GM19193 (cell line): ENCODE measurements around the gene MOK.

Experiments
- POLR2A ChIP-seq: IDR thresholded peaks from 4 replicates; pipeline ENCODE4 v1.6.1; 2011; ENCODE audit not compliant: insufficient read depth, insufficient read length; ENCODE audit errors: extremely low read depth

Gene MOK

DNA sequence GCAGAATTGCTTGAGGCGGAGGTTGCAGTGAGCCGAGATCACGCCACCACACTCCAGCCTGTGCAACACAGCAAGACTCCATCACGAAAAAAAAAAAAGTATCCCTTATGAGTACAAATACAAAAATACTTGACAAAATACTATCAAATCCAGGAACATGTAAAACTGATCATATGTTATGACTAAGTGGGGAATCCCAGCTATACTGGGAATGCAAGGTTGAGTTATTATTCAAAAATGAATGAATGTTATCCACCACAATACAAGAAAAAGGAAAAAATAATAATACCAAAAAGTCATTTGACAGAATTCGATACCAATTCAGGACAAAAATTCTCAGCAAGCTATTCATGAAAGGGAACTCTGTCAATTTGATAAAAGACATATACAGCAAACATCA, 32.6 kb downstream of the MOK start:
- no peak for TF ChIP-seq POLR2A

DNA sequence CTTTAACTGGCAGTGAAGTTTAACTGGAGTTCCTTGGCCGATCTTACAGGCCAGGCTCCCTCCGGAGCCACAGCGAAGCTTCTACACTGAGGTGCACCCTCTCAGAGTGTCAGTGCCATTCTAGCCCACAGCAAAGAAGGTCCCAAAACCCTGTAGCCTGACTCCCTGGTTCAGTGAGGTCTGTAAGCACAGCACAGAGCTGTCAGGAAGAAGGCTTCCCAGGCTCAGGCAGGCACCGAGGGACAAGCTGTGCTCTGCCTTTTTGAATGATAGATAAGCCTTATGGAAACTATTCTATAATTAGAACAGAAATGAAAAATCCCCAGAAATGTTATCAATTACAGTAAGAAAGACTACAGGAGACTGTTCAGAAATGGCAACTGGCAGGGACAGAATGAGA, 40.2 kb downstream of the MOK start:
- no peak for TF ChIP-seq POLR2A

DNA sequence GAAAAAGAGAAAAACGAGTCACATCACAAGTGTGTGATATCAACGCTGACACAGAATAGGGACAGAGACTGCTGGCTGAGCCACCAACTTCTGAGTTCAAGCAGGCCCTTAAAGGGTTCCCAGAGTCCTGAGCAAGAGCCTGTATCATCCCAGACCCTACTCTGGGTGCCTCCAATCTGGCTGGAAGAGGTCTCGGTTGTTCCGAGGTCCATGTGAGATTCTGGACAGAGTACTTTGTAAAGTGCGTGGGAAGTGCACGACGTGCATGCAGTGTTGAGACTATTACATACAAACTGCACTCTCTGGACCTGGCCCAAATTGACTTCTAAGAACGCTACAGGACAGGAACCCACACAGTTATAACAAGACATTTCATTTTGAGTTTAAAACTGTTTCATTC, 40.6 kb downstream of the MOK start:
- TF ChIP-seq POLR2A = no peak

DNA sequence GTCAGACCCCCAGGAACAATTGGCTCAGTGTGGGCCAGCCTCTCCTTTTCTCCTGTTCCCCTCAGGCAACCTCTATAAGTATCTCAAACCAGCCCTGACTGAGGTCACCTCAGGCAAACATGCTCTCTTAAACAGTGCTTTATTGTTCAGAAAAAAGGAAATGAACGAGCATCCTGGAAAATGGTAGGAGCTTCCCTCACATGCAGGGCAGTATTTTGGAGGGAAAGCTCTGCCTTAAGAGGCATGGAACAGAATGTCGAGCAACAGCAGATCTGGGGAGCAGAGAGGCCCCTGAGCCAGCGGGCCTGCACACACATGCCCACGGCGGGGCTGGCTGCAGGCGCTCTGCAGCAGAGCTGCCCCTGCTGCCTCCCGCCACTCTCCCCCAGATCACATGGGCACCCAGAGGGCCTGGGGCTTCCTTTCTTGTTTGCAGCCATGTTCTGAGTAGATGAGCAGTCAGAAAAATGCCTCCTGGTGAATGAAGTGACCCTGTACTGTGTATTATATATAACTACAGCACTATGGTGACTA, 42.0 kb downstream of the MOK start:
- no peak for TF ChIP-seq POLR2A

DNA sequence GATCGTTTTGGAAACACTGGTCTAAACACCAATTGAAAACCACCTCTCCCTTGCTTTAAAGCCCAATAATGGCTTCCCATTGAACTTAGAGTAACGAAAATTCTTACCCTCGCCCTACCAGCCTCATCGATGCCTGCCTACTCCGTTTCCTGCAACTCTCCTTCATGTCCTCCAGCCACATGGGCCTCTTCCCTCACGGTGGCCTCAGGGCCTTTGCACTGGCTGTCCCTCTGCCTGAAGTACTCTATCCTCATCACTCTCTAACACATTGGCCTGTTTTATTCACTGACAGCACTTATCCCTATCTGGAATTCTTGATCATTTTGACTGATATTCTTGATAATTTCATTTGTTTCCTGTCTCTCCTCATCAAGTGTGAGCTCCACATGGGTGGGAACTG, 46.8 kb downstream of the MOK start:
- no peak for TF ChIP-seq POLR2A

DNA sequence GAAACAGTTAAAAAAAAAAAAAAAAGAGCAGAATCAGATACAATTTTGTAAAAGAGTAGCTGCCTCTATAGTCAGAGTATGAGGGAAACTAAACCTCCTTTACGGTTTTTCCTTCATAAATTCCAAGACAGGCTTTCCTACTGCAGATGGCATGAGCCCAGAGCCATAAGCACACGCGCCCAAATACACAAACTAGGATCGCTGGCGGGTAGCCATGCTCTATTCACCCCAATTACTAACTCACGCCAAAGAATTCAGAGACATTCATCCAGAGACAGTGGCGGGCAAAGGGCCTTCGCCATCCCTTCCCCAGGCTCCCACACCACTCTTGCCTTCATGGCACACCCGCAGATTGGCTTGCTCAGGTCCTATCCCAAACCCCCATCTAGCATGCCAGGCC, 48.2 kb downstream of the MOK start:
- no peak for TF ChIP-seq POLR2A

DNA sequence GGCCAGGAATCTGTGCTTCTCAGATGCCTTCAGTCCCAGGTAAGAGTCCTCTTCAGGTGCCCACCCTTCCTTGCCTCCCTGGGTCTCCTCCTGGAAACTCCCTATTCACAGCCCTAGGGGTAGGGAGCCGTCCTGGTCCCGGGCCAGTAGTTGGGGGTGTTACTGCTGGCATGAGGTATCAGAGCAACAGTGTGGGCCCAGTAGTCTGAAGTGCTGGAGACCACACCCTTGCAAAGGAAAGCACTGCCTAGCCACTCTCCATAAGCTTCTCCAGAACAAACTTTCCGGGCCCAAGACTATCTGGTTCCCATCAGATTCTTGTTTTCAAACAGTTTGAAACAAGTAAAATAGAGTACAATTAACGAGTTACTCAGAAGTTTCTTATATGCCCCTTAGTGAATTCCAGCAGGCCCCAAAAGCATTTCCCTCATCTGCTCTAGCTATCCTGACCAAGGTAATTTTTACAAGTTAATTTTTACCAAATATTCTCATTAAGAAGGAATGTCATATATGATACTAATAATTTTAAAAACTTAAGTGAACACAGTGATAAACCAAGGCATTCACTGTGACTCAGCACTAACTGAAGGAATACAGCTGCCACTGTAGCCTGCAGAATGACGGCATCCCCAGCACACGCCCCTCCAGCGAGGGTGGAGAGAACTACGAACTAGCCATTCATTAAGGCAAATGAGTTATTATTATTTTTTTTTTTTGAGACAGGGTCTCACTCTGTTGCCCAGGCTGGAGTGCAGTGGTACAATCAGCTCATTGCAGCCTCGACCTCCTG, 49.4 kb downstream of the MOK start:
- TF ChIP-seq POLR2A = no peak

DNA sequence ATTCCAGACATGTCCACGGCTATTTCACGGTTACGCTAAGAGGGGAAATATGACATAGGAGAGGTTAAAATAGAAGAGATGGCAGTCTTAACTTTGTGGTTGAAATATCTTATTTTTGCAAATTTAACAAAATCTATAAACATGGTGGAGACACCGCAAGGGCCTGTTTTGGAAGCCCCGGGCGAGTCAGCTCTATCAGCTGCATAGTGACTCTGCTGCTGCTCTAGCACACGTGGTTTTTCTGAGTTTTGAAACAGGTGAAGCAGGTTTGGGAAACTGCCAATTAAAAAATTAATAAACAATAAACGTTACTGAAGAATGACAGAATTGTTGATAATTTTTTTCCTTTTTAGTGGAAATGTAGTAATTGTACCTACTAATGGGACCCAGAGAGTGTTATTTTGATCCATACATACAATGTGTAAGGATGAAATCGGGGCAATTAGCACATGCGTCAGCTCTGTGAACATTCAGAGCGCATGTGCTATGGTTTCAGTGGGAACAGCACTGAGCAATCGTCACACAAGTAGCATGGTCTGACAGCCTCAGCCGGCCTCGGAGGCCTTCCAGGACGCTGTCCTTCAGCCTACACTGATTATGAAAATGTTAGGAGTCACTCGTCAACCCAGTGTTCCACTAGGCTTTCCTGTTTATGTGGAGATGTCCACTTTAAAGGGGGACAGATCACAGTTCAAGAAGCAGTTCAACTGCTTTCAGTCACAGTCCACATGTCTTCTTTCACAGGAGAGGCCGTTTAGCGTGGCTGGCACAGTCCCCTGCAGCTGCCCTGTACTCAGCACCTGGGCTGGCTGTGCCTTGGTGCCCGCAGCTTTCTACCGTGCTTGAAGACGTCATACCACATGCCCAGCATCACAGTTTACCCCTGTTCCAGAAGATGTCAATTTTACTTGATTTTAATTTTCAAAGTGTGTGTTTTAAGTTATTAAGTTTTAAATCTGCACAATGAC, 51.8 kb downstream of the MOK start:
- TF ChIP-seq POLR2A = no peak

DNA sequence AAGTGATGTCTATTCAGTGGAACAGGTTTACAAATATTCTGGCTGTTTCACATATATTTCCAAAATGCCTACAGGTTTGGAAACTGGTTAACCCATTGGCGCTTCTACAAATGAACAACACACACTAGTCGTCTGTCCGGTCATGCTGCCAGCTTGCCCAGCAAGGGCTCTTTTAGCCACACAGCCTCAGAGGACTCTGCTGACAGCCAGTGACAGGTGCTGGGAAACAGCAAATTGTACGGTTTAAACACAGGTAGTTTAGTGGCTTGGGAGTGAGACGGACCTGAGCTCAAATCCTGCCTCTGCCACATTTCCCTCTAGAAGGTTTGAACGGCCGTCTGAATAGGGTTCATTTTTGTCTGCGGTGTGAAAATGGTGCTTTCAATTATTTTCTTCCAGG, 53.8 kb downstream of the MOK start:
- no peak for TF ChIP-seq POLR2A

DNA sequence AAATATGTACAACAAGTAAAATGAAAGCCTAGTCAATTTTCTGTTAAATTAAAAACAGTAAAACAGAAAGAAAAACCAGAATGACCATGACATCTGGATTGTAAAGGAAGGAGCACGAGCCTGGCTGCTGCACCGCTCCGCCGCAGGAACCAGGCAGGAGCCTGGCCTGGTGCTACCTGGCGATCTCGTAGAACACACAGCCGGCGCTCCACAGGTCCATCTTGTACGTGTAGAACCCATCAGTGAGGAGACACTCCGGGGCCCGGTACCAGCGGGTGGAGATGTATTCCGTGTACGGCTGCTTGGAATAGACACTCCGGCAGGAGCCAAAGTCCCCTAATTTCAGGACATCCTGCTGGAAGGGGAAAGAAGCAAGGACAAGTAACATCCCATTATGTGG, 54.3 kb downstream of the MOK start:
- no peak for TF ChIP-seq POLR2A

DNA sequence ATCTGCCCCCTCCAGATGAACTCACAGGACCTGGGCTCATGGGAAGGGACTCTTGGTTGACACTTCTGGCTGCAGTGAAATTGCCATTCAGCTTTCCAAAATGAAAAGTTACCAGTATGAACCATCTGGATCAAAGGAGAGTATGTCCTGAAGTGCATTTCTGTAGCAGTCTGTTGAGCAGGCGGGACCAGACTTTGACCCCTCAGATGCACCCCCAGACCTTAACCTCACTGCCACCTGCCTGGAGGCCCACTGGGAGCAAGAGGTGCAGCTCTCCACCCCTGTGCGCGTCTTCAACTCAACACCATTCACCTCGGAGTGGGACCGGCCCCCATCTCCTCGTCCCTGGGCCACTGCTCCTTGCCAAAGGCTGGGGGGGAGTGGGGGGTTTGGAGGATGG, 55.0 kb downstream of the MOK start:
- no peak for TF ChIP-seq POLR2A

DNA sequence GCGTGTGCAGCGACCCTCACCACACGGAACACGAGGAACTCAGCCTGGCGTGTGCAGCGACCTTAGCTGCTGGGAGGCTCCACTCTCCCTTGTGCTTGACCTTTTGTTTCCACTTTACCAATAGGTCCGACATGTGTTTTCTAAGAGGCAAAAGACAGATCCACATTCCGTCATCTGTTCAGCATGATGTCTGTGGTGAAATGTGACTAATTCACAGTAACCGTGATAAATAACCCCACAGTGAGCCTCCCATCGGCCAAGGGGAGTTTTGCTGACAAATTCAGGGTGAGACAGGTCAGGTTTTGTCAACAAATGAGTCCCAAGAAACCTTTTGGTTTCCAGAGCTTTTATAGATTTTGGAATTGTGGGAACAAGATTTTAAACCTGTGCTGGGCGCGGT, 55.9 kb downstream of the MOK start:
- TF ChIP-seq POLR2A = no peak

DNA sequence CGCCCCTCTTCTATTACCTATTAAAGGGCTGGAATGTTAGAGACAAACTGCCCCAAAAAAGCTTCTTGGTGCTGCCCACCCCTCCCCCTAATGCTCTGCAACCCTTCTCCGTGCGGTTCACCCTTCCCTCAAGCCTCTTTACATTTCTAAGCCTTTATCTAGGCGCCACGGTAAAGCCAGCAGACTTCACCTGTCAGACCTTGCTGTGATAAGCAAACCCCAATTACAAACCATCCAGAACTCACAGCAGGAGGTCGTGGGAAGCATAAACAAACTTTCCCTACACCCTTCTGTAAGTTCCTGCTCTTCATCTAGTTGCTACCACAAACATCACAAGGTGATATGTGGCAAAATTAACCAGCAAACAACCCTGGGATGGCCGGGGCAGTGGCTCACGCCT, 56.8 kb downstream of the MOK start:
- TF ChIP-seq POLR2A = no peak

DNA sequence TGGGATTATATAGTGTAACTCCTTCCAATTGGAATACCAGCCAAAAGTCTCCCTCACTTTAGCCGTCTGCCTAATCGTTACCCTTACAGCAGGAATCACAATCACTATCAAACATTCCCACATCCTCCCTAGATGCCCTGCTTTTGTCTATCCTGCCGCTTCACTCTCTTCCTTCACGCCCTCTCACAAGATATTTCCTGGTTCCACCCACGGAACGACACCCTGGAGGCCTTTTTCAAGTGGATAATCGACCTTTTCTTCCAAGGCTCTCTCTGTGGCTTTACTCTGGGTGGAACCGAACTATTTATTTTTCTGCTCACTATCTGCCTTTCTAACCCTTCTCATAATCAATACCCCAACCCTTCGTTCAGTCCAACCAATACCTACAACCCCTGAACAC, 58.9 kb downstream of the MOK start:
- no peak for TF ChIP-seq POLR2A

DNA sequence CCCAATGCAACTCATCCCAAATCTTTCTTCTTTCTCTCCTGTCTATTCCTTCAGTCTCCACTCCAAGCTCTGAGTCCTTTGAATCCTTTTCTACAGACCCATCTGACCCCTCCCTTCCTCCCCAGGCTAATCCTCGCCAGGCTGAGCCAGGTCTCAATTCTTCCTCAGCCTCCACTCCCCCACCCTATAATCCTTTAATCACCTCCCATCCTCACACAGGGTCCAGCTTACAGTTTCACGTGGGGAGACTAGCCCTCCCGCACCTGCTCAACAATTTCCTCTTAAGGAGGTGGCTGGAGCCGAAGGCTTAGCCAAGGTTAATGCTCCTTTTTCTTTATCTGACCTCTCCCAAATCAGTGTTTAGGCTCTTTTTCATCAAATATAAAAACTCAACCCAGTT, 63.8 kb downstream of the MOK start:
- TF ChIP-seq POLR2A = no peak

DNA sequence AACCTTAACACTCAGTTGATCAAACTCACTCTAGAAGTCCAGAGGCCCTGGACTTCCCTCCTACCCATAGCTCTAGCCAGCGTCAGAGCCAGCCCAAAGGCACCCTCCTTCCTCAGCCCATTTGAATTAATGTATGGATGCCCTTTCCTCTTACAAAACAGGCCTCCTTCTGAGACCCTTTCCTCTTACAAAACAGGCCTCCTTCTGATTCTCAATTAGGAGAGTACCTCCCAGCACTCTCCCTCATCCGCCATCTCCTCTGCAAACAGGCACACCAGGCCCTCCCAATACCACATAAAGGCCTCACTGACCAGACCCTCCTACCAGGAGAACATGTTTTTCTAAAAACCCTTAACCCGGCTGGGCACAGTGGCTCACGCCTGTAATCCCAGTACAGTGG, 65.7 kb downstream of the MOK start:
- TF ChIP-seq POLR2A = no peak
